ENCODE results near the gene ANKS1B.
"Not testable (repeated sequence)": the region's sequence is repeated elsewhere in the genome, so short reads cannot be mapped to it uniquely, and the experiment has no call there.

ANKS1B gene

DNA sequence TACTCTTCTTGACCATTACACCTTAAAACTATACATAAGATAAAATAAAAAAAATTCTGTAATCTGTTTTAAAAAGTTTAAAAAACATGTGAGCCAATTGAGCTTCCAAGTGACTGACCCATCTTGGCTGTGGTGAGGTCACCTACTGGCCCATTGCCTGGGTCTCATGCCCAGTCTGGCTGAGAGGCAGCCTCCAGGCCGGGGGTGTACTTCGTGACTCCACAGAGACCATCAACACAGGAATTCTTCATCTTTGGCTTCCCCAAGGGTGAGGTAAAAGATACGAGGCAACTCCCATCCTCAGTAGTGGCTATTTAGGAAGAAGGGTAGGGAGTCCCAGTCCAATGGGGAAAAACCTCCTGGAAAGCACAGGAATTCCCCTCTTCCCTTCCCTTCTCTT is 1226.4 kb downstream of the ANKS1B start:
- DNase-seq (ENCODE audit: low spot score): no peak

DNA sequence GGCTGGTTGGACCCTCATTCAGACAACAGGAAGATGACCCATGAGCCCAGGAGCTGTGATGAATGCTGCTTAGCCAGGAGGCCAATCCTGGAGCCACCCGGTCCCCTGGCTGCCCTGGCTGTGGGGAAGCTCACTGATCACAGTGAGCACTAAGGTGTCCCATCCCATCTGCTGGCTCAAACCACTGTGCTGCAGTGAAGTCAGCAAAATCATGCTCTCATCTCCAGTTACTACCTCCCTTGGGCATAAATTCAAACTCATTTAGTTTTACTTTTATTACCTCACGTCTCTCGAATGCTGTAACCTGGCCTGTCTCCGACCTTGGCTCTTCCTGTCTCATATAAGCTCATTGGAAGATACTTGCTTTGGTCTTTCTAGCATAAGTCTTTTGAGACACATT is 1227.3 kb downstream of the ANKS1B start:
- no peak for DNase-seq (ENCODE audit: low spot score)

DNA sequence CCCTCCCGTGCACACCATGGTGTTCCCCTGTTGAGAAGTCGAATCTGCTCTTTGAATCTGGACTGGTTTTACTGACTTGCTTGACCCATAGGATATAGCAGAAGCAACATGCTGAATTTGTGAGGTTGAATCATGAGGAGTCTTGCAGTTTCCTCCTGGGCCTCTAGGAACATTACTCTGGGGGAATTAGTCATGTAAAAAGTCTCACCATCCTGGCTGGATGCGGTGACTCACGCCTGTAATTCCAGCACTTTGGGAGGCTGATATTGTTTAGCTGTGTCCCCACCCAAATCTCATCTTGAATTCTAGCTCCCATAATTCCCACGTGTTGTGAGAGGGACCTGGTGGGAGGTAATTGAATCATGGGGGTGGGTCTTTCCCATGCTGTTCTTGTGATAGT is 1228.9 kb downstream of the ANKS1B start:
- DNase-seq (ENCODE audit: low spot score): not testable (repeated sequence)

DNA sequence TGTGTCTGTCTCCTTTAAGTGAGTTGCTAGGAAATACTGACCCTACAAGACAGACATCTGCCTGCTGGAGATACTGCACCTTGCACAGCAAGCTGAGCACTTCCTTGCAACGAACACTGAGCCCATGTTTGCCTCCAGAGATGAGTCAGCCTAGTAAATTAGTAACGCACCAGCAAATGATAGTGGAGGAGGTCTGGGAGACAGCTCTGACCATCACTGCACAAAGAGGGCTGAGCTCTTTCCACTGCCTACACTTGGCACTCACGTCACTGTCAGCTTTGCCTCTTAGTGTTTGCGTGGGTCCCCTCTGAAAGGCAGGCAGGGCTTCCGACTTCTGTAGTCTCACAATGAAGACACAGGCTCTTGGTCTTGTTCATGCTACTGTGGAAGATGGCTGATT is 1230.6 kb downstream of the ANKS1B start:
- no peak for DNase-seq (ENCODE audit: low spot score)

DNA sequence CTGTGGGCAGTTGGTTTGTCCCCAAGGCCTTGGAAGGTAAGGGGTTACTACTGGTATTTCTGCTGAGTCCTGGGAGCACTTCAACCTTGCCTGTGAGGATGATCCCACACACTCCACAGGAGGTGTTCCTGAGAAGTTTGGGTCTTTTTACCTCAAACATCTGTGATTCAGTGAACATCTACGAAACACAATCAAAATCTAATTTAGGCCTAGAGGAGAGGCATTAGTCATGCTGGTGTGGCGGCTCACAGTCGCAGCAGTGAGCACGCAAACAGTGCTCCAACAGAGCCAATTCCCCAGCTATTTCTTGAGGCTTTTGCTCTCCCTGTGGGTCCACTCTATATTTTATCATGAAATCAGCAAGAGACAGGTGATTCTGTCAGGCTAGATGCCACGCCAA is 1232.0 kb downstream of the ANKS1B start:
- DNase-seq (ENCODE audit: low spot score): no peak

DNA sequence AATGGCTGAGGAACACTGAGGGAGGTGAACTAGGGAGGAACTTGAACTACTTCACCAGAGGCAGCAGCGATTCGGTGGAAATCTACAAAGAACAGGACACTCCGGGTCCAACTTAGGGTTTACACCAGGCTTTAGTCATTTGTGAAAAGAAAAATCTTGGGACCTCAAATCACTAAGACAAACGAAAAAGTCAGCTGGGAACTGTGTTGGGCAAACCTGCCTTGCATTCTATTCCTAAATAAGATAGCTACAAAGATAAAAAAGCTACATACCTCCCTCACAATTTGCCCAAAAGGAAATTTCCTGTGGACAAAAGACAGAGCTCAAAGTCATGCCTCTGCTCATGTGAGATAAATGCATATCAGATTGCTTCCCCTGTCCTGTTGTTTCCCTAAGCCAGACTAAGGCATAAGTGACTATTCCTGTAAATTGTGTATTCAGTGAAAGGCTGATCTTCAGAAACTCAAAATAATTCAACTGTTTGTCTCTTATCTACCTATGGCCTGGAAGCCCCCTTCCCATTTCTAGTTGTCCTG is 1233.1 kb downstream of the ANKS1B start:
- DNase-seq (ENCODE audit: low spot score): no peak

DNA sequence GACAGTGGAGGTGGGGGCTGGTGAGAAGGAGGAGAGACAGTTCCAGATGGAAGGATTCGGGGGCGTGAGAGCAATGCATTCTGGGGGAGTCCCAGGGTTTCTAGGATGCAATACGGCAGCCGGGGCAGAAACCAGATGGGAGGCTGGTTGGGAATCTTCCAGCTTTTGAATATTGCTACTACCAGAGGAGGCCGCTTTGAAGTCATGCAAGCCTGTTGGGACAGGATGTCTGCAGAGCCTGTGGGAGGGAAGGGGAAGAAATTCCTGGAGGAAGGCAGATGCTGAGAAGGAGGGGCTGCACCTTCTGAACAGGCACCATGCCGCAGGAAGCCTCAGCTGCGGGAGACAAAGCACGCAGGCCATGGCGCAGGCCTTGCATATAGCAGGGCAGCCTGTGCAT is 1234.2 kb downstream of the ANKS1B start:
- no peak for DNase-seq (ENCODE audit: low spot score)

DNA sequence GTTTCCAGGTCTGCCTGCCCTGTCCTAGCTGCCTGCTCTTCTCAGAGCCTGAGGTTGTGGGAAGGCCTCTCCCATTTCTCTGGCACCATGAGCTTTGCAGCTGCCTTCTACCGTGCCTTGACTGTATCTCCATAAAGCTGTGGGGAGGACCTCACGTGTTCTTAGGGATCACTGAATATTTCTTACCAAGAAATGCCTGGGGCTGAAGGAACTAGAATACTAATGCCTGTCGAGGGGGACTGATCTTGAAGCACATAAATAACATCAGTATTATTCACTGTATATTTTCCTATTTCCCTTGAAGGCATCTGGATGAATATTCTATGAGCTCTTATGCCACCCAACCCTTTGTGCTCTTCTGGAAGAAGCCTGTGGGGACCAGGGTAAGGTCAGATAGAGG is 1236.3 kb downstream of the ANKS1B start:
- DNase-seq (ENCODE audit: low spot score): no peak

DNA sequence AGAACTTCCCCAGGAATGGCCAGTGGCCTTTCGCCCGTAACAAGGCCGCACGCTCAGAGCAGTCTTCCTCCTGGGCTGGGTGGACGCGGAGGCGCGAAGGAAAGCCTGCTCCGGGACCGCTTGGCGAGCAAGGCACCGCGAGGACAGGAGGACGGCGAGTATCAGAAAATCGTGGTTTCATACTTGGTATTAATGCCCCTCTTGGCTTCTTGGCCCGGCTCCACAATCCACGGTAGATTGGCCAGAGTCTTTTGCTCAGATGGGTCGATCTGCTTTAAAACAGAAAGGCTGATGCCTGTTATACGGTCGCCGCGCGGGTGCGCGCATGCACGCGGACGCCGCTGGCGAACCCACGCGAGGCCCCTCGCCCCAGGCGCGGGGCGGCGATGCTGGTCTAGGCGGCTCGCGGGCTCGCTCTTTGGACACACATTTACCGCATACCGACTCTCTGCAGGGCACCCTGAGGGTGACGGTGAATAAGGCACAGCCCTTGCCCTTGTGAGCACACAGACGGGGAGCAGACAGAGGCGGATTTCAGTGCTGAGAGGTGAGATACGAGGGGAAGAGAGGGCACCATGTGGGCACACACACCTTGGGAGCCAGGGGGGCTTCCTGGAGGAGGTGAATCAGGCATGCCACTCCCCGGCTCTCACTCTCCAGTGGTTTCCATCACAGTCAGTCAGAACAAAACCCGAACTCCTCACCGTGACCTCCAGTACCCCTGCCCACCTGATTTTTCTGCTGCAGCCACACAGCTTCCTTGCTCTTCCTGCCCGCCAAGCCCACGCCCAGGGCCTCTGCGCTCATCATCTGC is 1239.0 kb downstream of the ANKS1B start:
- no peak for DNase-seq (ENCODE audit: low spot score)

DNA sequence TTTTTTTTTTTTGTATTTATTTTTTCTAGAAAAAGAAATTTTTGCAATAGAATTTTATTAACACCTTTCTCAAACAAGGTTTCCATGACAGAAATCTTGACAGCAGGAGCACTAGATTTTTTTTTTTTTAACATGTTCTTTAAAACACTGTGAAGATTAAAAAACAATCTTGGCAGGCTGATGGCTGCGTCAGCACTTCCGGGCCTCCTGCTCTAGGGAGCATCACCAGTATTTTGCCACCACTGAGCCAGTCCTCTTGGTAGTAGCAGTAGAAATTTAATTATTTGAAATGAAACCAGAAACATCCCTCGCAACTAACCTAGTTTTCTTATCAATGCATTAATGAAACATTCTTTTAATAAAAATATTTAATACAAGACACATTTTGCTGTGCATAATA is 1240.1 kb downstream of the ANKS1B start:
- DNase-seq (ENCODE audit: low spot score): no peak

DNA sequence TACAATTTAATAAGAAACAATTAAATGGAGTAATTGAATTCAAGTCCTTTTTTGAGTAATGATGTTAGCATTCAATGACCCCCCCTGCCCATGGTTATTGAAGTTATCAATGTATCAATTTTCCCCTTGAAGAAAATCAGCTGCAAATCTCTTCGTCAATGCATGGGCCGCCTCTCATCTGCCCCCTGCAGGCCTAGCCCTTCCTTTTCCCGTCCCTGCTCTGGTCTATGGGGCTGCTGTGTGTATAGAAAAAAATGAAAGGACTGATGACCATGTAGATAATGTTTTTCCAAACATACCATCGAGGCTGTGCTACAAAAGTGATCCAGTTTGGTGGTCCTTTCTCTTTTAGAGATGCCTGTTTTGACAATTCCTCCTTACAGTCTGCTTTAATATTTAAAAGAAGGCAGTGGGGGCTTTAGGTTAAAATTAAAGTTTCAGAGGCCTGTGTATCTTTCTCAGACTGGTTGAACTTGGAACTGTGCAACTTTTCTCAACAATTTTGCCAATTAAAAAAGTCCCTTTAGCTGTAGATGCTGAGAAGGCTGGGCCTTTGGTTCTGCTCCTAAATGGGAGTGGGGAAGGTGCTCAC is 1241.3 kb downstream of the ANKS1B start:
- peak; percentile 58 for DNase-seq (ENCODE audit: low spot score)

DNA sequence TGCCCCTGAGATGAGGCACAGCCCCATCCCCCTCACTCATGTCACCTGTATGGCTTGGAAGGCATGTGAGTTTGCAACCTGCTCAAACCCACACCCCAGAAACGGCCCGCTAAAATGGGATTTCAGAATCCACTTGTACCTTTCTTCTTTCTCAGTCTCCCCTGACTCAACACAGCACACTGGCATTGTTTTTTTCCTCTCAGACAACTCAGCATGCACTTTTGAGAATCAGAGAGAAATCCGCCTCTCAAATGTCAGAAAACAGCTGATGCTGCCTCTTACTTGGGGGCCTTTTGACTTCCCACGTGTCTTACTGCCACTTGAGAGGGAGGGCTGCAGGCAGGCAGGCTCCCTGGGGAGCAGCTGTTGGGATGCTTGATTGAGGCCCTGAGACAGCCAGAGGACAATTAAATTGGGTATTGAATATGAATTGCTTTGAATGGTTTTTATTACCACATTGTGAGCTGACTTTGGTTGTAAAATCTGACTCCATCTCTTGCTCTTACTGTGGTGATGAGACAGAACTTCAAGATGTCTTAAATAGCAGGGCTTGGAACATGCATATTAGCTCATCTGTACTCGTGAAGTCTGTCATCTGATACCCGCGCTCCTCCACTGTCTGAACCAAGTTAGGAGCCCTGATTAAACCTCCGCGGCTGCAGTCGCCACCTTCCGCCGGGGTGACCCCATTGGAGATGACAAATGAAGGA is 1243.0 kb downstream of the ANKS1B start:
- no peak for DNase-seq (ENCODE audit: low spot score)

DNA sequence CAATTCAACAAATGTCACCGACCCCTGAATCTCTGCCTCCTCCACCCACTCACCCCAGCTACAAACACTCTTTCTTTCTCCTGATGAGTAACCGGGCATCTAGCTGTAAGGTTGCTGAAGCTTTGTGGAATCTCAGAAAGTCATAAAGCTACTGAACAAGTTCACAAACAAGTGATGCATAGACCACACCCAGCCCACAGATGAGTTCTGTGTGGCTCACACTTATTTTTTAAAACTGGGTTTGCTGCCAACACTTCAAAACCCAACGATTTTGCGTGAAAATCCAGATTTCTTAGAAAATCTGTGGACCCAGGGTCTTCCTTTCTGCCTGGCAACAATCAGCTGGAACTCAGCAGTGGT is 1243.6 kb downstream of the ANKS1B start:
- no peak for DNase-seq (ENCODE audit: low spot score)

DNA sequence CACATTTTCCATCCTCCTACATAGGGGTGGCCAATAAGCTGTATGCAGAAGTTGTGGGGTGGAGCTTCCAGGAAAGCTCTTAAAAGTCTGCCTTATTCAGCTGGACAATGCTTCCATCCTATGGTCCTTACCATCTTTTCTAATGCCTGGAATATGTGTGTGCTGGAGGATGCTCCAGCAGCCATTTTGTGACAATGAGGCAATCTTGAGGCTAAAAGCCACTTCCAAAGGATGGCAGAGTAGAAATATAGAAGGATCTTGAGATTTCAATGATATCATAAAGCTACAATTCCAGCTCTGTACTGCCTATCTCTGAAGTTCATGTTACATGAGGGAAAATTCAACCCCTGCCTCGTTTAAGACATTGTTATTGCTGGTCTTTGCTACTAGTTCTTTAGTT is 1244.0 kb downstream of the ANKS1B start:
- DNase-seq (ENCODE audit: low spot score): no peak

DNA sequence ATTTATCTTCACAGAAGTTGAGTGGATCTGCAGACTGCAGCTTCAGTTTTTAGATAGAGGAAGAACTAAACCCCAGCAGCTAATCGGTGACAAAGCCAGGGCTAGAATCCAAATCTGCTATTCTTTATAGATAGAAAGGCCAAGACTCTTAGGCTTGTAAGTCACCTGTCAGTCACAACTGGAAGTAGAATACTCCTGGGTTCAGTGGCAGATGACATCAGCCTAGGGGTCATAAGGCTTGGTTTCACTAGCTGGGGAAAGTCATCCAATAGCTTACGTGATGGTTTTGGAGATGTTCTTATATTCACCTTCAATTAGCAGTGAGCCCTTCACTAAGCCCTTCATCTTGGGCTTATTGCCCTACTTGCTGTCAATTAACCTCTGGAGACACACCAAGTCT is 1246.2 kb downstream of the ANKS1B start:
- no peak for DNase-seq (ENCODE audit: low spot score)

DNA sequence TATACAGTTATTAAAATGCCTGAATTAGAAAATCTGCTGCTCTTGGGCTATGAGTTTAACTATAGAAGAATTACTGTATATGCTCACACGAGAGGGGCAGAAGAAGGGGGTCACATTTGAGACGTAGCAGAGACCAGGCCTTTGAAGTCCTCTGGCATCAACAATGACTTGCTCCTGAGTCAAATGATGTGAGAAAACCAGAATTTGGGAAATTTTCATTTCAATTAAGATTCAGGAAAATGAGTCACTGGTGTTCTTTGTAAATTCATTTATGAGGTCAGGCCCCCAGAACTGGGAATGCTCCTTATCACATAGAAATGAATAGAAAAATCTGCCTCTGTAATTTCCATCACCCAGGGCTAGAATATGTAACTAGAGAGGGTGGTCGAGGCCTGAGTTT is 1246.7 kb downstream of the ANKS1B start:
- DNase-seq (ENCODE audit: low spot score): no peak

DNA sequence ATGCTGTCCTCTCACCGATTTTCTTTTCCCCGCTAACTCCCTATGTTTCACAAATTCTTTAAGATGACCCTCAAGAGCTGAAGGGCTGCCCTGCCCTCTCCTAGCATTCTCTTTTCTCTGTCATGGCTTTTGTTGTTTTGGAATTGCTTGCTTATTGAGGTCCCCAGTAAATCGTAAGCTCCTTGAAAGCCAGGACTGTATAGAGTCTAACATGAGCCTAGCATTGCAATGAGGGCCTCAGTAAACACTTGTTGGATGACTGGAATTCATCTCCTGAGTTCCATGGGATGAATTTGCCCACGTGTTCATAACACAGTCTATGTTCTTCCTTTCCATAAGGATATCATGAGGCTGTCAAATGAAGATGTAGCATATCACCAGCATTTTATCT is 1247.4 kb downstream of the ANKS1B start:
- no peak for DNase-seq (ENCODE audit: low spot score)

DNA sequence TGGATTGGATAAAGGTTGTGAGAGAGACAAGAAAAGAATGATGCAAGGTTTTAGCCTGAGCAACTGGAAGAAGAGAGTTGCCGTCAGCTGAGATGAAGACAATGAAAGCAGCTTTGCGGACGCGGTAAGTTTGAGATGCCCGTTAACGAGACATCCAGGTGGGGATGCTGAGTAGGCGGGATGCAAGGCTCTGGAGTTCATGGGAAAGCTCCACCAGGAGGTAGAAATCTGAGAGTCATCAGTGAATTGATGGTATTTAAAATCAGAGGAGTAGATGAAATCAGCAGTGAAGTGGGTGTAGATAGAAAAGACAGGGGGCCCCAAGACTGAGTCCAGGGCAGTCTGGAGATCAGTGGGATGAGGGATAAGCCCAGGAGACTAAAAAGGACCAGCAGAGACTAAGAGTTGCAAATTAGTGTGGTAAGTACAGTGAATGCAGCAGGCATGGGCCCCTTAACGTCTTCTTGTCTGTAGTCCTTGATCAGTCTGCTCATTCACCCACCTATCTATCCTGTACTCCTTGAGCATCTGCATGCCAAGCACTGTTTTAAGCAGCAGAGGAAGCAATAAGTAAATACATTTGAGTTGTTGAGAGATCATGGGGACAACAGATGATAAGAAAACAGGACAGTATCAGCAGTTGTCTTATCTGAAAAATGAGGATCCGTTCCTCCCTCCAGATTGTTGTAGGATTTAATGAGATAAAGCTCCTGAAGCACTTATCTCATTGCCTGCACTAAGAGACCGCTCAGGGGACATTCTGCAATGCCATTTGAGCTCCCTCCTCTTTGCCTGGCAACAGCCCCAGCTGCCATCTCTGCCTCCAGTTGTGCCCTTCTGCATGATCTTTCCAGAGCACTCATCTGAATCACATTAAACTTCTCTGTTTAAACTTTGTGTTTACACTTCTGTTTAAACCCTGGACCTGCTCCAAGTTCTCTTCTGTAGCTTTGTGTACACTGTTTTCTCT is 1248.1 kb downstream of the ANKS1B start:
- DNase-seq (ENCODE audit: low spot score): no peak

DNA sequence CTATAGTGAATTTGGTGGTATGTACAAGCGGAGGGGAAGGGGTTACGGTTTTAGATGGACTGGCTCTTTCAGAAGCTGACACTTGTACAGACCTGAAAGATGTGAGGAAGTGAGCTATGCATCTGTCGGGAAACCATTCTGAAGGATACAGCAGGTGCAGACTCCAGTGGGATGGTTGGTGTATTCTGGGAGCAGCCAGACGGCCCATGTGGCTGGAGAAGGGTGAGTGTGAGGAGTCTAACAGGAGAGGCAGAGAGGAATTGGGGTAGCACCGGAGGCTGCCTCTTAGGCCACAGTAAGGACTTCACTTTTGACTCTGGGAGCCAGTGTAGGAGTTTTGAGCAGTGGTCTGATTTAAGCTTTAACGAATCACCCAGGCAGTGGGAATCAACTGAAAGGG is 1248.9 kb downstream of the ANKS1B start:
- DNase-seq (ENCODE audit: low spot score): no peak

DNA sequence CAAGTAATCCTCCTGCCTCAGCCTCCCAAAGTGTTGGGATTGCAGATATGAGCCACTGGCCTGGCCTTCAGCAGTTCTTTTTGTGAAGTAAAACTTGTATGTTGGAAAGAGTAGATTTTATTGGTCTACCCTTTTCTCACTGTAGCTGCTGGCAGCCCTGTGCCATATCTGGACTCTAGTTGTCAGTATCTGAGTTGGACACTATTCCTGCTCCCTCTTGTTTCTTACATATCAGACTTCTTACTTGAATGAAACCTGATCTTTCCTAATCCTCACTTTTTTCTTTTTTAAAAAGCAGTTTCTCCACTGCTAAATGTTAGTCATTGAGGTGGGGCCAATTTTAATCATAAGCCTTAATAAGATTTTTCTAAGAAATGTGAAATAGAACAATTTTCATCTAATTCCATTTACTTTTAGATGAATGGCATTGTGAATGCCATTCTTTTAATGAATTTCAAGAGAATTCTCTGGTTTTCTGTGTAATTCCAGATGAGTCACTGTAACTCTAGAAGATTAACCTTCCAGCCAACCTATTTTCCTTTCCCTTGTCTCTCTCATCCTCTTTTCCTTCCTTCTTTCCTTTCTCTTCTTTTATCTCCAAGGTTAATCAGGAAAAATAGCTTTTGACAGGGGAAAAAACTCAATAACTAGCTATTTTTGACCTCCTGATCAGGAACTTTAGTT is 1250.9 kb downstream of the ANKS1B start:
- DNase-seq (ENCODE audit: low spot score): no peak

DNA sequence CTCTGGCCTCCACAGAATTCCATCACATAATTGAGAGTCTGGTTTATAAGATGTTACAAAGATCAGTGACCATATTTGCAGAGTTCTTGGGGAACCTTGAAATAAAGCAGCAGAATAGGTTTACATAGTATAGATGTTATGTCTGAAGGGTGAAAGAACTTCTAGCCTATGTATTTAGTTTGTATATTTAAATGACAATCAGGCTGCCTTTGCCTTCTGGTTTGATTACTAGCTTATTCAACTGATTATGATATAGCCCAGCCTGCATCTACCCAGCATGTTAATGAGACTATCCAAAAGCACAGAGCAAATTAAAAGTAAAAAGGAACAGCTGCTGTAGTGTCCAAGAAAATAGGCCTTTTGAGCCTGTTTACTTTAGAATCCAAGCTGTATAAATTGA is 1254.3 kb downstream of the ANKS1B start:
- DNase-seq (ENCODE audit: low spot score): no peak
